Neural cell (in vitro differentiated cells): ENCODE data around the gene GFAP. TPM values are rescaled to one million over a fixed set of nuclear protein-coding genes. Genes with fewer than 3 reads are reported as not detected.

ENCODE experiments used
- H2AFZ ChIP-seq: fragments of 200-600, 300-800 bp; sonication (generic), shearing (Covaris generic); 2 replicates; pipeline ENCODE4 v1.6.0; 2014; ENCODE audit warnings: low read depth, mild to moderate bottlenecking, antibody characterized with exemption, low read length, moderate library complexity
- H3F3A ChIP-seq: fragments of 200-600 bp; shearing (Covaris generic); 2 replicates; pipeline ENCODE4 v1.6.1; 2016; ENCODE audit warnings: mild to moderate bottlenecking, moderate library complexity, mixed read lengths, antibody characterized with exemption, low read length; ENCODE audit not compliant: insufficient read depth, poor library complexity, severe bottlenecking
- H3K27ac ChIP-seq: fragments of 200-600, 300-800 bp; sonication (generic), shearing (Covaris generic); 2 replicates; pipeline ENCODE4 v1.5.1; 2014; ENCODE audit warnings: mild to moderate bottlenecking, low read length, moderate library complexity
- H3K27me3 ChIP-seq: fragments of 300-800, 200-600 bp; sonication (generic), shearing (Covaris generic); 2 replicates; pipeline ENCODE4 v1.6.0; 2014; ENCODE audit warnings: mild to moderate bottlenecking, low read depth, low read length, moderate library complexity; ENCODE audit not compliant: insufficient read depth
- H3K36me3 ChIP-seq: fragments of 300-800, 200-600 bp; sonication (generic), shearing (Covaris generic); 2 replicates; pipeline ENCODE4 v1.5.1; 2014; ENCODE audit warnings: mild to moderate bottlenecking, antibody characterized with exemption, low read length, moderate library complexity; ENCODE audit not compliant: insufficient read depth
- H3K4me2 ChIP-seq: fragments of 300-800, 200-600 bp; sonication (generic), shearing (Covaris generic); 2 replicates; pipeline ENCODE4 v1.6.0; 2014; ENCODE audit warnings: mild to moderate bottlenecking, low read length
- H3K4me3 ChIP-seq: fragments of 300-800, 200-600 bp; sonication (generic), shearing (Covaris generic); 2 replicates; pipeline ENCODE4 v1.5.1; 2014; ENCODE audit warnings: mild to moderate bottlenecking, low read length, moderate library complexity
- H3K79me2 ChIP-seq: fragments of 200-600 bp; shearing (Covaris generic); replicated peaks from 2 replicates; pipeline ENCODE4 v1.6.0; 2014; ENCODE audit warnings: mild to moderate bottlenecking, low read length, moderate library complexity; ENCODE audit not compliant: insufficient read depth
- H3K9ac ChIP-seq: fragments of 300-800, 200-600 bp; sonication (generic), shearing (Covaris generic); 2 replicates; pipeline ENCODE4 v1.6.1; 2016; ENCODE audit warnings: mild to moderate bottlenecking, low read length, mixed read lengths
- H3K9me2 ChIP-seq: fragments of 200-600 bp; shearing (Covaris generic); 2 replicates; pipeline ENCODE4 v1.6.1; 2016; ENCODE audit warnings: mild to moderate bottlenecking, low read length, mixed read lengths; ENCODE audit not compliant: insufficient read depth
- H3K9me3 ChIP-seq: fragments of 200-600, 300-800 bp; sonication (generic), shearing (Covaris generic); 2 replicates; pipeline ENCODE4 v1.6.1; 2016; ENCODE audit warnings: mild to moderate bottlenecking, mixed run types, low read length, moderate library complexity, mixed read lengths
- H4K20me1 ChIP-seq: fragments of 200-600 bp; shearing (Covaris generic); 2 replicates; pipeline ENCODE4 v1.6.1; 2016; ENCODE audit warnings: mild to moderate bottlenecking, mixed run types; ENCODE audit not compliant: insufficient read depth
- CTCF ChIP-seq: fragments of 450-650 bp; IDR thresholded peaks from 2 replicates; pipeline ENCODE4 v1.5.1; 2014; ENCODE audit warnings: antibody characterized with exemption, mild to moderate bottlenecking, moderate library complexity; ENCODE audit not compliant: poor library complexity, severe bottlenecking
- EP300 ChIP-seq: fragments of 450-650 bp; conservative IDR thresholded peaks from 2 replicates; pipeline ENCODE4 v1.6.1; 2014; ENCODE audit warnings: antibody characterized with exemption, mild to moderate bottlenecking, moderate library complexity; ENCODE audit not compliant: poor library complexity, severe bottlenecking
- EZH2 ChIP-seq: fragments of 200-600, 300-800 bp; shearing (Covaris generic), sonication (generic); IDR thresholded peaks from 2 replicates; pipeline ENCODE4 v1.6.1; 2014; ENCODE audit warnings: antibody characterized with exemption, low read length, borderline replicate concordance, mild to moderate bottlenecking; ENCODE audit not compliant: insufficient read depth, poor library complexity, severe bottlenecking
- MXI1 ChIP-seq: fragments of 450-650 bp; conservative IDR thresholded peaks from 2 replicates; pipeline ENCODE4 v1.6.1; 2014; ENCODE audit warnings: antibody characterized with exemption, mild to moderate bottlenecking; ENCODE audit not compliant: poor library complexity, severe bottlenecking
- POLR2AphosphoS5 ChIP-seq: IDR thresholded peaks from 2 replicates; pipeline ENCODE4 v1.6.1; 2012
- RAD21 ChIP-seq: fragments of 450-650 bp; conservative IDR thresholded peaks from 2 replicates; pipeline ENCODE4 v1.6.1; 2014; ENCODE audit warnings: antibody characterized with exemption, mild to moderate bottlenecking, moderate library complexity
- REST ChIP-seq: IDR thresholded peaks from 2 replicates; pipeline ENCODE4 v1.6.1; 2012; ENCODE audit warnings: borderline replicate concordance
- SMC3 ChIP-seq: fragments of 450-650 bp; conservative IDR thresholded peaks from 2 replicates; pipeline ENCODE4 v1.6.1; 2014; ENCODE audit warnings: antibody characterized with exemption, mild to moderate bottlenecking, moderate library complexity; ENCODE audit not compliant: poor library complexity
- TAF1 ChIP-seq: IDR thresholded peaks from 2 replicates; pipeline ENCODE4 v1.6.1; 2012; ENCODE audit warnings: low read depth
- polyA plus RNA-seq: library from polyadenylated mRNA; depleted of rRNA; stranded (reverse); fragments of >200 nt; gene quantifications from 2 replicates; pipeline ENCODE4 v1.2.3, GENCODE V29; 2014

The GFAP gene
- polyA plus RNA-seq, 1 donor from 2014 or later, result not detected

DNA sequence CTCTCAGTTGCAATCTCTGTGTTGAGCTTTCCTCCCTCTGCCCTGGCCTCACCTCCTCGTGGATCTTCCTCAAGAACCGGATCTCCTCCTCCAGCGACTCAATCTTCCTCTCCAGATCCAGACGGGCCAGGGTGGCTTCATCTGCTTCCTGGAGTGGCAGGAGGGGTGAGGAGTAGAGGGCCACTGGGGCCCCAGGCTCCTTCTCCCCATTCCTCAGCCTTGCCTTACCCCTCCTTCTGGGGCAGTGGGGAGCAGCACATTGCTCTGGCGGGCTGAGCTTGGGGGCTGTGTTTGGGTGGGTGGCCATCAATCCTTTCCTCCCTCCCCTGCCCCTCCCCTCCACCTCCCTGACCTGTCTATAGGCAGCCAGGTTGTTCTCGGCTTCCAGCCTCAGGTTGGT is 1.6 kb downstream of the GFAP start:
- Histone ChIP-seq H3K27ac (no peak overlapping the region), H2AFZ (no peak overlapping the region), H3K4me3 (no peak overlapping the region), H3K9ac (no peak overlapping the region), H3F3A (no peaks in the 10 kb centered on the region), H4K20me1 (no peaks in the 10 kb centered on the region), H3K79me2 (no peaks in the 10 kb centered on the region), H3K9me3 (no peaks in the 10 kb centered on the region), H3K4me2 (no peak overlapping the region), H3K9me2 (no peaks in the 10 kb centered on the region), H3K36me3 (no peaks in the 10 kb centered on the region), H3K27me3 (peaks cover 24% of the 10 kb centered on the region)
- TF ChIP-seq POLR2AphosphoS5 (no peak), EP300 (no peak), CTCF (no peak), REST (no peak), EZH2 (no peak), TAF1 (no peak), SMC3 (no peak), RAD21 (no peak), MXI1 (no peak)

- Histone ChIP-seq H3F3A (no peaks in the 10 kb centered on the region), H3K4me2 (no peak overlapping the region), H3K9me2 (no peaks in the 10 kb centered on the region), H3K36me3 (no peaks in the 10 kb centered on the region), H3K27ac (no peak overlapping the region), H2AFZ (no peak overlapping the region), H3K9me3 (no peaks in the 10 kb centered on the region), H3K9ac (no peak overlapping the region), H4K20me1 (no peaks in the 10 kb centered on the region), H3K4me3 (no peak overlapping the region), H3K79me2 (no peaks in the 10 kb centered on the region), H3K27me3 (peaks cover 24% of the 10 kb centered on the region)
- no peak for TF ChIP-seq POLR2AphosphoS5
- no peak for TF ChIP-seq RAD21
- TF ChIP-seq EP300, result no peak
- TF ChIP-seq EZH2, result no peak
- TF ChIP-seq SMC3, result no peak
- TF ChIP-seq MXI1, result no peak
- TF ChIP-seq TAF1, result no peak
- no peak for TF ChIP-seq CTCF
- TF ChIP-seq REST, result no peak
These were observed 2.3 kb downstream of the GFAP start for GRCh38 chr17:44912763-44913544.
